ENCODE measurements around the gene PLEKHH3. TPM values are rescaled to one million over a fixed set of nuclear protein-coding genes. Genes with fewer than 3 reads are reported as not detected.

The PLEKHH3 gene
- total RNA-seq, 6 experiments from 2014 or later: 8.1 to 23.7 (median 11.2) TPM

DNA sequence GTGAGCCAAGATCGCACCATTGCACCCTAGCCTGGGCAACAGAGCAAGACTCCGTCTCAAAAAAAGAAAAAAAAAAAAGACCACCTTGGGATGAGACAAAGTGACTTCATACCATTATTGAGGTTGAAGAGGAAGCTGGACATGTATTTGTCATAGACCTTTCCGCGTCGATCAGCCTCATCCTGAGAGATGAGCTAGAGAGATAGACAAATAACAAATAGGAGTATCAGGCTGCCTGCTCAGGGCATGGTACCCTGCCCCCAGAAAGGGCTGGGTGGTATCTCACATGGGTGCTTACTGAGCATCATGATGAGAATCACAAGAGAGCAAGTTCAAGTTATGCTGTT is 27.7 kb upstream of the PLEKHH3 start:
- no peaks in the 10 kb centered on the region for H3K9me3 ChIP-seq
- no peak overlapping the region for H3K27ac ChIP-seq
- no peaks in the 10 kb centered on the region for H3K27me3 ChIP-seq
- peaks cover 0 to 81% (median 43%) of the 10 kb centered on the region in 4 donors for H3K36me3 ChIP-seq
- ATAC-seq: no peak
- 92% methylated on average over 5 of the region's 5 CpGs for WGBS (ENCODE audit: insufficient coverage, low coverage, low lambda C conversion rate, missing lambda C conversion rate)
- H3K4me1 ChIP-seq: no peaks in the 10 kb centered on the region
- TF ChIP-seq POLR2A (IDR thresholded peaks at IDR 0.05) (no peak), CTCF (IDR thresholded peaks at IDR 0.05) (no peak)
- no peak for DNase-seq
- intact Hi-C loops (cut with DNase I): no loop called here
- no peak overlapping the region for H3K4me3 ChIP-seq

DNA sequence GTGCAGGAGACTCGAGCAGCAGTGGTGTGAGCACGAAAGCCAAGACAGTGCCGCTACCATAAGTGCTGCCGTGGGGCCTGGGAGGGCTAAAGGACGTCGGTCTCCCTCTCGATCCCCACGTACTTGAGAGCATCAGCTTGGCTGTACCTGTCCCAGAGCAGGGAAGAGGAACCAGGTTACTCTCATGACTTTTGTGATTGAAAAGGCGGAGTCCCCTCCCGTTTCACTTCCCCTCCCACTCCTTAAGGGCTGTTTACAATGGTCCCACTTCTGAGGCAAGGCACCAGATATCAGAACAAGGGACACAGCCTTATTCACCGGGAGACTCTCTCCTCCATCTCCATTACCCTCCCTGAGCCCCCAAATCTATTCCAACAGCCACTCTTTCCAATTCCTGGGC is 25.7 kb upstream of the PLEKHH3 start:
- no peak for TF ChIP-seq POLR2A (IDR thresholded peaks at IDR 0.05)
- no peak for TF ChIP-seq CTCF (IDR thresholded peaks at IDR 0.05)
- H3K9me3 ChIP-seq: no peaks in the 10 kb centered on the region
- no peaks in the 10 kb centered on the region for H3K4me1 ChIP-seq
- no peak overlapping the region for H3K4me3 ChIP-seq
- H3K27ac ChIP-seq: no peak overlapping the region
- intact Hi-C loops (cut with DNase I): no loop called here
- peaks cover 0 to 61% (median 31%) of the 10 kb centered on the region in 4 donors for H3K36me3 ChIP-seq
- ATAC-seq (no peak), DNase-seq (no peak)
- no peaks in the 10 kb centered on the region for H3K27me3 ChIP-seq
- WGBS (ENCODE audit: insufficient coverage, low coverage, low lambda C conversion rate, missing lambda C conversion rate): 93% methylated on average over 2 of the region's 11 CpGs

GRCh38 chr17:42700586-42701289 is 23.9 kb upstream of the PLEKHH3 start:
- Histone ChIP-seq H3K27me3 (no peaks in the 10 kb centered on the region), H3K9me3 (no peaks in the 10 kb centered on the region), H3K4me1 (no peaks in the 10 kb centered on the region), H3K36me3 (peaks cover 0 to 44% (median 23%) of the 10 kb centered on the region in 4 donors), H3K4me3 (no peak overlapping the region), H3K27ac (no peak overlapping the region)
- TF ChIP-seq CTCF (IDR thresholded peaks at IDR 0.05): no peak
- TF ChIP-seq POLR2A (IDR thresholded peaks at IDR 0.05): no peak
- WGBS (ENCODE audit: insufficient coverage, low coverage, low lambda C conversion rate, missing lambda C conversion rate): no CpG with 5 or more reads among the region's 10 CpGs
- ATAC-seq (no peak), DNase-seq (no peak)
- intact Hi-C loops (cut with DNase I): no loop called here

- intact Hi-C loops (cut with DNase I): no loop called here
- Histone ChIP-seq H3K4me1 (no peaks in the 10 kb centered on the region), H3K9me3 (no peaks in the 10 kb centered on the region), H3K27me3 (no peaks in the 10 kb centered on the region), H3K4me3 (no peak overlapping the region), H3K36me3 (peaks cover 0 to 30% (median 12%) of the 10 kb centered on the region in 4 donors), H3K27ac (no peak overlapping the region)
- no peak for ATAC-seq
- WGBS (ENCODE audit: insufficient coverage, low coverage, low lambda C conversion rate, missing lambda C conversion rate): 100% methylated on average over 2 of the region's 4 CpGs
- no peak for DNase-seq
- TF ChIP-seq POLR2A (IDR thresholded peaks at IDR 0.05) (no peak), CTCF (IDR thresholded peaks at IDR 0.05) (no peak)
These were observed 22.6 kb upstream of the PLEKHH3 start for GRCh38 chr17:42699415-42699740.

All from right lobe of liver (tissue), 6 donors.